GM19438 (cell line): ENCODE results near the gene CDKL1.
A peak's percentile ranks its signal among the peaks of the same experiment; 100 is the strongest.
"Not testable (repeated sequence)": the region's sequence is repeated elsewhere in the genome, so short reads cannot be mapped to it uniquely, and the experiment has no call there.

Source experiments
- ATAC-seq: cut with Tn5 transposase; IDR thresholded peaks from one replicate; pipeline ENCODE4 v1.9.1; 2021; ENCODE audit warnings: low read depth; ENCODE audit not compliant: unreplicated experiment

The CDKL1 gene

GRCh38 chr14:50335989-50336824 lies 60.5 kb downstream of the CDKL1 start:
- no peak for ATAC-seq

GRCh38 chr14:50335389-50335788 lies 61.3 kb downstream of the CDKL1 start:
- no peak for ATAC-seq

GRCh38 chr14:50334211-50334610 lies 62.5 kb downstream of the CDKL1 start:
- no peak for ATAC-seq

GRCh38 chr14:50333014-50333509 lies 63.6 kb downstream of the CDKL1 start:
- no peak for ATAC-seq

- no peak for ATAC-seq
These were observed 65.1 kb downstream of the CDKL1 start for GRCh38 chr14:50331596-50331995.

- ATAC-seq: peak; percentile 90
These were observed 75.5 kb downstream of the CDKL1 start for GRCh38 chr14:50321009-50321660.

- ATAC-seq: no peak
These were observed 76.4 kb downstream of the CDKL1 start for GRCh38 chr14:50320283-50320682.

- ATAC-seq: no peak
These were observed 77.0 kb downstream of the CDKL1 start for GRCh38 chr14:50319721-50320120.

GRCh38 chr14:50319293-50319692 lies 77.4 kb downstream of the CDKL1 start:
- ATAC-seq: no peak

GRCh38 chr14:50318031-50318626 lies 78.6 kb downstream of the CDKL1 start:
- no peak for ATAC-seq

GRCh38 chr14:50314098-50314497 lies 82.6 kb downstream of the CDKL1 start:
- ATAC-seq: not testable (repeated sequence)

- ATAC-seq: peak; percentile 16
These were observed 84.0 kb downstream of the CDKL1 start for GRCh38 chr14:50312734-50313054.

- peak; percentile 96 for ATAC-seq
These were observed 84.5 kb downstream of the CDKL1 start, which contains the start of the genes DMAC2L and L2HGDH for GRCh38 chr14:50311972-50312733. Gene DMAC2L, plus strand, starts transcription at chr14:50312324. Its CDS starts 9,164 bp downstream, at chr14:50321488. Gene L2HGDH, minus strand, starts transcription at chr14:50312229. Its CDS starts 79 bp downstream, at chr14:50312150.

GRCh38 chr14:50311337-50311971 lies 85.2 kb downstream of the CDKL1 start:
- no peak for ATAC-seq

- no peak for ATAC-seq
These were observed 86.2 kb downstream of the CDKL1 start for GRCh38 chr14:50310445-50310844.

- ATAC-seq: no peak
These were observed 88.2 kb downstream of the CDKL1 start for GRCh38 chr14:50308363-50308915.

GRCh38 chr14:50303744-50304471 lies 92.8 kb downstream of the CDKL1 start:
- ATAC-seq: no peak

- no peak for ATAC-seq
These were observed 94.8 kb downstream of the CDKL1 start for GRCh38 chr14:50301914-50302313.

GRCh38 chr14:50299585-50299984 lies 97.1 kb downstream of the CDKL1 start:
- ATAC-seq: no peak
